Esophagus (tissue), 2 donors: ENCODE measurements around the gene PUS10. TPM values are rescaled to one million over a fixed set of nuclear protein-coding genes. Genes with fewer than 3 reads are reported as not detected.
"Not testable (repeated sequence)": the region's sequence is repeated elsewhere in the genome, so short reads cannot be mapped to it uniquely, and the experiment has no call there.

Source experiments
- H3K27ac ChIP-seq, 2 donors: one replicate each; pipeline ENCODE4 v1.5.1; 2013; ENCODE audit warnings: low read depth in 2 of 2, mild to moderate bottlenecking in 2 of 2, inconsistent platforms in 1 of 2, low read length in 1 of 2, moderate library complexity in 1 of 2
- H3K27me3 ChIP-seq, 2 donors: one replicate each; pipeline ENCODE4 v1.6.1; 2013; ENCODE audit warnings: low read length in 2 of 2, control low read depth in 1 of 2, mild to moderate bottlenecking in 1 of 2; ENCODE audit not compliant: insufficient read depth in 2 of 2, control insufficient read depth in 1 of 2
- H3K36me3 ChIP-seq, 2 donors: one replicate each; pipeline ENCODE4 v1.6.1; 2013; ENCODE audit warnings: low read length in 1 of 2; ENCODE audit not compliant: control insufficient read depth in 2 of 2, insufficient read depth in 2 of 2
- H3K4me1 ChIP-seq, 2 donors: one replicate each; pipeline ENCODE4 v1.6.1; 2013; ENCODE audit warnings: low read length in 1 of 2; ENCODE audit not compliant: control insufficient read depth in 2 of 2, insufficient read depth in 2 of 2
- H3K4me3 ChIP-seq, 2 donors: one replicate each; pipeline ENCODE4 v1.5.1; 2013; ENCODE audit warnings: low read length in 2 of 2, mild to moderate bottlenecking in 2 of 2, low read depth in 1 of 2, moderate library complexity in 1 of 2
- H3K9me3 ChIP-seq, 2 donors: one replicate each; pipeline ENCODE4 v1.6.1; 2013; ENCODE audit warnings: mild to moderate bottlenecking in 2 of 2, low read depth in 1 of 2, low read length in 1 of 2, moderate library complexity in 1 of 2; ENCODE audit not compliant: control insufficient read depth in 2 of 2, insufficient read depth in 1 of 2
- WGBS, 2 donors: extraction: QIAGEN DNeasy Blood & Tissue Kit; methylation state at CpG; one replicate each; pipeline ENCODE4 v1.1.7; 2013; 5-methylcytosine and 5-hydroxymethylcytosine counted together
- polyA plus RNA-seq, 2 donors: library from polyadenylated mRNA; stranded (reverse); fragments of 200-250 nt; gene quantifications; one replicate each; pipeline ENCODE4 v1.2.3, GENCODE V29; 2013
- donor health status: healthy with polysubstance abuse.
- donor health status: Bipolar disorder and iron deficiency.

The PUS10 gene
- polyA plus RNA-seq, 2 donors = 1.7 to 2.2 TPM

DNA sequence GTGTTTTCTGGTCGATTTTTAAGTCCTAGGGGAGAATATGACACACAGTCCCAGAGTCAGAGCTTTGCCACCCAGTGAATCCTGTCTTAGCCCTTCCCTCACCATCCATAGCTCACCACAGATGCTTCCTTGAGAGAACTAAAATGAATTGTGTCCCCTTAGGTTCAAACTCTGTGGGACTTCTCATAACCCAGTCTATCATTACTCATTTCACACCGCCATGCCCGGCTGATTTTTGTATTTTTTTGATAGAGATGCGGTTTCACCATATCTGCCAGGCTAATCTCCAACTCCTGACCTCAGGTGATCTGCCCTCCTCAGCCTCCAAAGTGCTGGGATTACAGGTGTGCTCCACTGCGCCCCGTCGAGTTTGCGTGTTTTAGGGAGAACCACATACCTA is 69.9 kb downstream of the PUS10 start:
- 88 to 92% methylated on average over 8 of the region's 8 CpGs for WGBS, 2 donors
- Histone ChIP-seq H3K36me3 (no peaks in the 10 kb centered on the region), H3K4me3 (no peak overlapping the region), H3K9me3 (no peaks in the 10 kb centered on the region), H3K4me1 (peaks cover 0 to 9% of the 10 kb centered on the region in 2 donors), H3K27ac (peak overlapping the region; percentile 65 to 73), H3K27me3 (no peaks in the 10 kb centered on the region)

DNA sequence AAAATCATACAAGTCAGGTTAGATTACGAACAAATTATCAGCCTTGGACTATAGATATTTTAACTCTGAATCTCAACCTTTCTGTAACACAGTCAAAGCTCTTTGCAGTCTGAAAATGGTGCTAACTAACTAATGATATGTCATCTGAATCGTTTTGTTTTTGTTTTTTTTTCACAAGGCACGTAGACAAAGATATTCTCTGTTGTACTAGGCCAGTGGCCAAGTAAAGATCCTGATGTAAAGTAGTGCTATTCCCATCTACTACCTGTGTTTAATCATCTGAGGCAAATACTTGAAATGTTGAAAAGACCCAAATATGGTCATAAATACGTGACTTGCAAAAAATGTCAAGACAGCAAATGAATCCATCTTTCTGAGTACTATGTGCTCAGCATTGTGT is 71.0 kb downstream of the PUS10 start:
- Histone ChIP-seq H3K27me3 (no peaks in the 10 kb centered on the region), H3K36me3 (no peaks in the 10 kb centered on the region), H3K4me1 (peaks cover 0 to 9% of the 10 kb centered on the region in 2 donors), H3K27ac (no peak overlapping the region), H3K4me3 (no peak overlapping the region), H3K9me3 (no peaks in the 10 kb centered on the region)
- 70 to 80% methylated on average over 4 of the region's 4 CpGs for WGBS, 2 donors

DNA sequence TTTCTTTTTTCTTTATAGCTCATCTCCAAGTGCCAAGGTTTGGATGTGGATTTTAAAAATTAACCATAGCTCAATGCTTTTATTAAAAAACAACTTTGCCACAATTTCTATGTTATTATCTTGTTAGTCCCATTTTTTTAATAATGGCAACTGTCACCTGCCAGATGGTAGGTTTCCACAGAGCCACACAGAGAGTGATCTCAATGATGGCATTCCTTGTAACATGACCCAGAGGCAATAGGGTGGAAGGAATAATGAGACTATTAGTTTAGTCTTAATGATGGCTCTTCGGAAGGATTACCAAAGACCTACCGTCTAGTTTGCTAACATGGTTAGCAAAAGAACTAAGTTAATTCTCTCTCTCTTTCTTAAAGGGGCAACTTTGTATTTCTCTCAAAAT is 72.7 kb downstream of the PUS10 start:
- Histone ChIP-seq H3K27me3 (no peaks in the 10 kb centered on the region), H3K9me3 (no peaks in the 10 kb centered on the region), H3K27ac (no peak overlapping the region), H3K36me3 (no peaks in the 10 kb centered on the region), H3K4me3 (no peak overlapping the region), H3K4me1 (peaks cover 0 to 9% of the 10 kb centered on the region in 2 donors)
- WGBS, 2 donors = 77 to 82% methylated on average over 2 of the region's 2 CpGs

DNA sequence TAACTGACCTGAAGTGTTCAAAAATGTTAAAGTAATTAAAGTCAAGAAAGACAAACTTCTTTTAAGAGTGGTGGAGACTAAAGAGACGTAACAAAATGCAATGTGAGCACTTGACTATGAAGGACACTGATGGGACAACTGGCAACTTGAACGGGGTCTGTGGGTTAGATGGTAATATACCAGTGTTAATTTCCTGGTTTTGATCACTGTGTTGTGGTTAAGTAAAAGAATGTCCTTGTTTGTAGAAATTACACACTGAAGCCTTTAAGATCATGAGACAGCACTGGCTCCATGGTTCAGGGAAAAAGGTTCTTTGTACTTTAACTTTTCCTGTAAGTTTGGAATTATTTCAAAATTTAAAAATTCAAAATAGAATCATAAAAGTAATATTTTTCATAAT is 78.4 kb downstream of the PUS10 start:
- H3K9me3 ChIP-seq = no peaks in the 10 kb centered on the region
- H3K4me3 ChIP-seq = no peak overlapping the region
- no peaks in the 10 kb centered on the region for H3K27me3 ChIP-seq
- H3K36me3 ChIP-seq = peaks cover 0 to 3% of the 10 kb centered on the region in 2 donors
- 72 to 81% methylated on average over 2 of the region's 2 CpGs for WGBS, 2 donors
- H3K27ac ChIP-seq = no peak overlapping the region
- peaks cover 0 to 5% of the 10 kb centered on the region in 2 donors for H3K4me1 ChIP-seq

DNA sequence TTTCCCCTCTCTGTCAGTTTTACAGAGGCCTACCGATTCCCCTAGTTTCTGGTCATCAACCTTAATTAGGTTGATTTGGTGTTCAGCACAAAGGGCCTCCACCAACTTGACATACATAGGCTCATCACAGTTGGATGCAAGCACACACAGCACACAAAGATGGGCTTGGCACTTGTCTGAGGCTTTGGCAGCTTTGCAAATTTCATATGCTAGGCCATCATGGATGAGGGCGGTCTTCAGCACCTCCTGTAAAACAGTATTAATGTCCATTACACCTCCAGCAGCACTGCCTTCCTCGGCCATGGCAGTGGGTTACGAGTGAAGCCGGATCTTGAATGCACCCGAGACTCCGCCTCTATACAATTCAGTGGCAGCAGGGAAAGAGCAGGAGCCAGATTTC is 79.8 kb downstream of the PUS10 start:
- H3K4me3 ChIP-seq = no peak overlapping the region
- 96% methylated on average over 7 of the region's 7 CpGs for WGBS, 2 donors
- no peaks in the 10 kb centered on the region for H3K27me3 ChIP-seq
- peaks cover 0 to 5% of the 10 kb centered on the region in 2 donors for H3K4me1 ChIP-seq
- H3K9me3 ChIP-seq = no peaks in the 10 kb centered on the region
- peaks cover 0 to 3% of the 10 kb centered on the region in 2 donors for H3K36me3 ChIP-seq
- no peak overlapping the region for H3K27ac ChIP-seq

DNA sequence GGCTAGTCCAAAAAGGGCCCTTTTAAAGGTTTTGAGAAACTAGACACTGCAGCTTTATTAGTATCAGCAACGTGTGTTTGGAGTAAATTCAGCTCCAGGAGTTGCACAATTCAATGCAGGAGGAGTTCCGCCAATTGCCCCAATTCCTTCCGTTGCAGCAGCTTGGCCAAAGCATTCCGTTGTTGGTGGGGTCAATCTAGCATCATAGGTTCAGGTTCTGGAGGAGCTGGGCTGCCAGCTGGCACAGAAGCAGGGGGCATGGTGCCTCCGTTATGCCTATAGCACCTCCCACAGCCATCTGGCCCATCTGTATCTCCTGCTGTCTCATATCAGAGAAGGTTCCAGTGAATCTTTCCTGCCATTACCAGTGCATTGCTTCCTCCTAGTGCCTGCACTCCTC is 81.3 kb downstream of the PUS10 start:
- H3K4me1 ChIP-seq = peaks cover 0 to 5% of the 10 kb centered on the region in 2 donors
- no peaks in the 10 kb centered on the region for H3K27me3 ChIP-seq
- no peak overlapping the region for H3K4me3 ChIP-seq
- no peak overlapping the region for H3K27ac ChIP-seq
- peaks cover 0 to 3% of the 10 kb centered on the region in 2 donors for H3K36me3 ChIP-seq
- WGBS, 2 donors = 89 to 91% methylated on average over 5 of the region's 5 CpGs
- H3K9me3 ChIP-seq = no peaks in the 10 kb centered on the region

DNA sequence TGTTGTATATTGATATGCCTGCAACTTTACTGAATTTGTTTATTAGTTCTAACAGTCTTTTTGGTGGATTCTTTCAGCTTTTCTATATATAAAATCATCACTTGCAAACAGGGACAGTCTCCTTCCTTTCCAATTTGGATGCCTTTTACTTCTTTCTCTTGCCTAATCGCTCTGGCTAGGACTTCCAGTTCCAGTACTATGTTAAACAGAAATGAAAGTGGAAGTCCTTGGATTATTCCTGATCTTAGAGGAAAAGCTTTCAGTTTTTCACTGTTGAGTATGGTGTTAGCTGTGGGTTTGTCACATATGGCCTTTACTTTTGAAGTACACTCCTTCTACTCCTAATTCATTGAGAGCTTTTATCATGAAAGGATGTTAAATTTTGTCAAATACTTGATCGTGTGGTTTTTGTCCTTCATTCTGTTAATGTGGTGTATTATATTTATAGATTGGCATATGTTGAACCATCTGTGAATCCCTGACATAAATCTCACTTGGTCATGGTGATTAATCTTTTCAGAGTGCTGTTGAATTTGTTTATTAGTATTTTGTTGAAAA is 83.8 kb downstream of the PUS10 start:
- no peak overlapping the region for H3K27ac ChIP-seq
- peaks cover 0 to 5% of the 10 kb centered on the region in 2 donors for H3K4me1 ChIP-seq
- no peaks in the 10 kb centered on the region for H3K27me3 ChIP-seq
- no peaks in the 10 kb centered on the region for H3K9me3 ChIP-seq
- no peak overlapping the region for H3K4me3 ChIP-seq
- H3K36me3 ChIP-seq = peaks cover 0 to 3% of the 10 kb centered on the region in 2 donors
- 68% methylated on average over 2 of the region's 2 CpGs for WGBS, 2 donors

DNA sequence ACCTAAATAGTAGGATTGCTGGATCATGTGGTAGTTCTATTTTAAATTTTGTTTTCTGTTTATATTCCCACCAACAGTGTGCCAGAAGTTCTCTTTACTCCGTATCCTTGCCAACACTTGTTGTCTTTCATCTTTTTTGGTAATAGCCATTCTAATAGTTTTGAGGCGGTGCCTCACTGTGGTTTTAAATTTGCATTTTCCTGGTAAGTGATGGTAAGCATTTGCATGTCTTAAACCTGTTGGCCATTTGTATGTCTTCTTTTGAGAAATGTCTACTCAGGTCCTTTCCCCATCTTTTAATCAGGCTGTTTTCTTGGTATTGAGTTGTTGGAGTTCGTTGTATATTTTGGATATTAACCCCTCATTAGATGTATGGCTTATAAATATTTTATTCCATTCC is 85.1 kb downstream of the PUS10 start:
- WGBS, 2 donors = 91 to 95% methylated on average over 3 of the region's 3 CpGs
- no peak overlapping the region for H3K4me3 ChIP-seq
- no peaks in the 10 kb centered on the region for H3K9me3 ChIP-seq
- no peak overlapping the region for H3K27ac ChIP-seq
- peaks cover 0 to 5% of the 10 kb centered on the region in 2 donors for H3K4me1 ChIP-seq
- H3K27me3 ChIP-seq = no peaks in the 10 kb centered on the region
- peaks cover 0 to 3% of the 10 kb centered on the region in 2 donors for H3K36me3 ChIP-seq

DNA sequence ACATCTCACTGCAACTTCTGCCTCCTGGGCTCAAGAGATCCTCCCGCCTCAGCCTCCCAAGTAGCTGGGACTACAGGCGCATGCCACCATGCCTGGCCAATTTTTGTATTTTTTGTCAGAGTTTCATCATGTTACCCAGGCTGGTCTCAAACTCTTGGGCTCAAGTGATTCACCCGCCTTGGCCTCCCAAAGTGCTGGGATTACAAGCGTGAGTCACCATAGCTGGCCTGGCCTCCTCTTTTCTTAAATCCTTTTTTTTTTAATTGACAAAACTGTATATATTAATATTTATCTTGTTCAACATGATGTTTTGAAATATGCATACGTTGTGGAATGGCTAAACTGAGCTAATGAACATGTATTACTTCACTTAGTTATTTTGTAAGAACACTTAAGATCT is 86.0 kb downstream of the PUS10 start:
- H3K27ac ChIP-seq, H3K4me1 ChIP-seq, H3K36me3 ChIP-seq, H3K27me3 ChIP-seq, H3K4me3 ChIP-seq, H3K9me3 ChIP-seq: not testable (repeated sequence)
- WGBS, 2 donors = 88 to 94% methylated on average over 5 of the region's 5 CpGs

DNA sequence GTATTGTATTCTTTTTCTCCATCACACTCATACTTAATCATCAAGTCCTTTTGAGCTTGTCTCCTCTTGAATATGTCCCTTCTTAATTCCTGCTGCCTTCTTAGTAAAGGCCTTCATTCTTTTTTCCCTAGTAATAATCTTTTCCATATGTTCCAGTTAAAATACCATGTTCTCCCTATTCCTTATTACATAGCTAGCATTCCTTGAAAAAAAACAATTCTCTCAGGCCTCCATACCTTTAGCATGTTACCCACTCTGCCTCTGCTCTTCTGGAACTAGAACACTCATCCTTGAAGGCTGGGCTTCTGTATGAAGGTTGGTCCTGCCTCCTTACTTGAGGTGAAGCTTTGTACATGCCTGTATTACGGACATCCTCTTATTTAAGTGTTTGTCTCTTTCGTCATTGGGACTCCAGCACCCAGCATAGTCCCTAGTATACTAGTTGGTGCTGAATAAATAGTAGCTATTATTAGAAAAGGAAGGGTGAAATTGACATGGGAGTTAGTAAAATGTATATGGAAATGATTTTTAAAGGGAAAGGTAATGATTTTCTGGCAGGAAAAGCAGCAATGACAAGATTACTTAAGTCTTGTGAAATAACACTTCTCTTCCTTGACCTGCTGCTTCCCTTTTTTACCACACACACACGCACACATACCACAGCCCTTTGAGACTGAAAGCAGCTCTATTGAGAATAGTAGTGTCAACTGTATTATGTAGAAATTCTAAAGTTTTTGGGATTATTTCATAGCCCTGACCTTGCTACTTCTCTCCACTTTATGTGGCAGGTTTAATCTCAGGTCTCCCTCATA is 91.1 kb downstream of the PUS10 start:
- Histone ChIP-seq H3K27ac (peak overlapping the region; percentile 25 to 69), H3K4me1 (no peaks in the 10 kb centered on the region), H3K27me3 (no peaks in the 10 kb centered on the region), H3K9me3 (no peaks in the 10 kb centered on the region), H3K36me3 (peaks cover 0 to 8% of the 10 kb centered on the region in 2 donors), H3K4me3 (no peak overlapping the region)
- WGBS, 2 donors = 88 to 90% methylated on average over 3 of the region's 3 CpGs
